ENCODE measurements around the gene RNF186.
"Not testable (repeated sequence)": the region's sequence is repeated elsewhere in the genome, so short reads cannot be mapped to it uniquely, and the experiment has no call there.

The RNF186 gene

GRCh38 chr1:19793360-19794046 is 21.6 kb downstream of the RNF186 start:
- DNase-seq (ENCODE audit: low spot score) = no peak

- DNase-seq (ENCODE audit: low spot score) = no peak
Measured at GRCh38 chr1:19792237-19793002, 22.7 kb downstream of the RNF186 start.

GRCh38 chr1:19790061-19790975 is 24.8 kb downstream of the RNF186 start:
- not testable (repeated sequence) for DNase-seq (ENCODE audit: low spot score)

GRCh38 chr1:19786988-19787423 is 28.1 kb downstream of the RNF186 start:
- no peak for DNase-seq (ENCODE audit: low spot score)

GRCh38 chr1:19785660-19786059 is 29.4 kb downstream of the RNF186 start:
- no peak for DNase-seq (ENCODE audit: low spot score)

GRCh38 chr1:19780267-19780877 is 34.7 kb downstream of the RNF186 start:
- no peak for DNase-seq (ENCODE audit: low spot score)

GRCh38 chr1:19776933-19777332 is 38.1 kb downstream of the RNF186 start:
- no peak for DNase-seq (ENCODE audit: low spot score)

- DNase-seq (ENCODE audit: low spot score) = no peak
Measured at GRCh38 chr1:19776287-19776686, 38.8 kb downstream of the RNF186 start.

- no peak for DNase-seq (ENCODE audit: low spot score)
Measured at GRCh38 chr1:19775831-19776230, 39.3 kb downstream of the RNF186 start.

- DNase-seq (ENCODE audit: low spot score) = no peak
Measured at GRCh38 chr1:19775317-19775716, 39.8 kb downstream of the RNF186 start.

- DNase-seq (ENCODE audit: low spot score) = no peak
Measured at GRCh38 chr1:19774180-19774785, 40.8 kb downstream of the RNF186 start.

- no peak for DNase-seq (ENCODE audit: low spot score)
Measured at GRCh38 chr1:19773485-19773884, 41.6 kb downstream of the RNF186 start.

GRCh38 chr1:19772053-19772452 is 43.0 kb downstream of the RNF186 start:
- no peak for DNase-seq (ENCODE audit: low spot score)

- no peak for DNase-seq (ENCODE audit: low spot score)
Measured at GRCh38 chr1:19771350-19771749, 43.7 kb downstream of the RNF186 start.

- DNase-seq (ENCODE audit: low spot score) = no peak
Measured at GRCh38 chr1:19770436-19771190, 44.5 kb downstream of the RNF186 start.

- DNase-seq (ENCODE audit: low spot score) = no peak
Measured at GRCh38 chr1:19769211-19769932, 45.7 kb downstream of the RNF186 start.

GRCh38 chr1:19768353-19769210 is 46.5 kb downstream of the RNF186 start:
- DNase-seq (ENCODE audit: low spot score) = no peak

- no peak for DNase-seq (ENCODE audit: low spot score)
Measured at GRCh38 chr1:19765623-19766022, 49.5 kb downstream of the RNF186 start.

GRCh38 chr1:19764848-19765247 is 50.2 kb downstream of the RNF186 start:
- DNase-seq (ENCODE audit: low spot score) = no peak
